ENCODE data around the gene RYR3.

RYR3 gene

DNA sequence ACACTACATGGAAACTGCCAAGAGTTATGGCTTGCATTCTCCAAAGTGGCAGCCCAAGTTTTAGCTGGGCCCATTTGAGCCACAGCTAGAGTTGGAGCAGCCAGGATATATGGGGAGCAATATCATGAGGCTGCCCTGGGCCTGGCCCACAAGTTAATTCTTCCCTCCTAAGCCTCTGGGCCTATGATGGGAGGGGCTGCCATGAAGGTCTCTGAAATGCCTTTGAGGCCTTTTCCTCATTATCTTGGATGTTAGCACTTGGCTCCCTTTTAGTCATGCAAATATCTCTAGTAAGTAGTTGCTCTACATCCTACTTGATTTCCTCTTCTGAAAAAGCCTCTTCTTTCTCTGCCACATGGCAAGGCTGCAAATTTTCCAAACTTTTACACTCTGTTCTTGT, 400.0 kb downstream of the RYR3 start:
- H3K4me3 ChIP-seq (ENCODE audit: low read length in 2 of 2): no peak overlapping the region
- no peaks in the 10 kb centered on the region for H3K4me1 ChIP-seq (ENCODE audit: control insufficient read depth in 2 of 2, insufficient read depth in 1 of 2, low read depth in 1 of 2, low read length in 2 of 2)
- H3K27ac ChIP-seq (replicated peaks; ENCODE audit: low read length): no peak overlapping the region
- H2AK5ac ChIP-seq (ENCODE audit: low read depth, low read length): no peak overlapping the region
- H4K8ac ChIP-seq (ENCODE audit: low read depth, low read length): no peak overlapping the region
- no peaks in the 10 kb centered on the region for H3K27me3 ChIP-seq (ENCODE audit: control insufficient read depth in 3 of 3, insufficient read depth in 3 of 3, low read depth in 1 of 3, low read length in 3 of 3)
- no peak for DNase-seq (ENCODE audit: low spot score)
- no peak overlapping the region for H3K14ac ChIP-seq (ENCODE audit: low read length)
- H2BK120ac ChIP-seq (ENCODE audit: low read depth, low read length): no peak overlapping the region
- H3K4me2 ChIP-seq (ENCODE audit: insufficient read depth, low read length, poor library complexity, severe bottlenecking): no peak overlapping the region
- H3K9ac ChIP-seq (ENCODE audit: low read depth, low read length, poor library complexity): no peak overlapping the region
- peaks cover 0 to 3% of the 10 kb centered on the region in 2 donors for H3K9me3 ChIP-seq (replicated peaks in 1 of 2; ENCODE audit: control insufficient read depth in 2 of 2, insufficient read depth in 1 of 2, low read depth in 1 of 2, low read length in 2 of 2)
- H3K4ac ChIP-seq (ENCODE audit: low read length): no peak overlapping the region
- no peaks in the 10 kb centered on the region for H3K79me1 ChIP-seq (ENCODE audit: low read depth, low read length)
- no peak overlapping the region for H3K18ac ChIP-seq (ENCODE audit: low read length)
- H3K36me3 ChIP-seq (replicated peaks in 1 of 2; ENCODE audit: control insufficient read depth in 2 of 2, insufficient read depth in 2 of 2, low read length in 2 of 2): no peaks in the 10 kb centered on the region
- no peak overlapping the region for H3K23ac ChIP-seq (ENCODE audit: low read depth, low read length, poor library complexity)
- no peak overlapping the region for H2BK15ac ChIP-seq (ENCODE audit: low read length)
- no peak overlapping the region for H2BK12ac ChIP-seq (ENCODE audit: low read length)
- no peak overlapping the region for H2AFZ ChIP-seq (ENCODE audit: low read length)
- no peak overlapping the region for H4K91ac ChIP-seq (ENCODE audit: low read depth, low read length, poor library complexity)
- H2BK5ac ChIP-seq (ENCODE audit: low read length): no peak overlapping the region

GRCh38 chr15:33716025-33716424, 405.3 kb downstream of the RYR3 start:
- Histone ChIP-seq H3K18ac (ENCODE audit: low read length) (no peak overlapping the region), H2BK12ac (ENCODE audit: low read length) (no peak overlapping the region), H3K4ac (ENCODE audit: low read length) (no peak overlapping the region), H3K36me3 (replicated peaks in 1 of 2; ENCODE audit: control insufficient read depth in 2 of 2, insufficient read depth in 2 of 2, low read length in 2 of 2) (no peaks in the 10 kb centered on the region), H3K79me1 (ENCODE audit: low read depth, low read length) (no peaks in the 10 kb centered on the region), H3K9ac (ENCODE audit: low read depth, low read length, poor library complexity) (no peak overlapping the region), H2AFZ (ENCODE audit: low read length) (no peak overlapping the region), H3K23ac (ENCODE audit: low read depth, low read length, poor library complexity) (no peak overlapping the region), H3K9me3 (replicated peaks in 1 of 2; ENCODE audit: control insufficient read depth in 2 of 2, insufficient read depth in 1 of 2, low read depth in 1 of 2, low read length in 2 of 2) (no peaks in the 10 kb centered on the region), H4K8ac (ENCODE audit: low read depth, low read length) (no peak overlapping the region), H2AK5ac (ENCODE audit: low read depth, low read length) (no peak overlapping the region), H3K4me2 (ENCODE audit: insufficient read depth, low read length, poor library complexity, severe bottlenecking) (no peak overlapping the region), H3K4me3 (ENCODE audit: low read length in 2 of 2) (no peak overlapping the region), H3K14ac (ENCODE audit: low read length) (no peak overlapping the region), H3K4me1 (ENCODE audit: control insufficient read depth in 2 of 2, insufficient read depth in 1 of 2, low read depth in 1 of 2, low read length in 2 of 2) (no peaks in the 10 kb centered on the region), H2BK5ac (ENCODE audit: low read length) (no peak overlapping the region), H3K27ac (replicated peaks; ENCODE audit: low read length) (no peak overlapping the region), H4K91ac (ENCODE audit: low read depth, low read length, poor library complexity) (no peak overlapping the region), H3K27me3 (ENCODE audit: control insufficient read depth in 3 of 3, insufficient read depth in 3 of 3, low read depth in 1 of 3, low read length in 3 of 3) (no peaks in the 10 kb centered on the region), H2BK120ac (ENCODE audit: low read depth, low read length) (no peak overlapping the region), H2BK15ac (ENCODE audit: low read length) (no peak overlapping the region)
- WGBS, 2 donors (ENCODE audit: extremely low coverage in 2 of 2, insufficient read length in 2 of 2, insufficient replicate concordance in 1 of 2): no CpG with 5 or more reads among the region's 5 CpGs
- no peak for DNase-seq (ENCODE audit: low spot score)

DNA sequence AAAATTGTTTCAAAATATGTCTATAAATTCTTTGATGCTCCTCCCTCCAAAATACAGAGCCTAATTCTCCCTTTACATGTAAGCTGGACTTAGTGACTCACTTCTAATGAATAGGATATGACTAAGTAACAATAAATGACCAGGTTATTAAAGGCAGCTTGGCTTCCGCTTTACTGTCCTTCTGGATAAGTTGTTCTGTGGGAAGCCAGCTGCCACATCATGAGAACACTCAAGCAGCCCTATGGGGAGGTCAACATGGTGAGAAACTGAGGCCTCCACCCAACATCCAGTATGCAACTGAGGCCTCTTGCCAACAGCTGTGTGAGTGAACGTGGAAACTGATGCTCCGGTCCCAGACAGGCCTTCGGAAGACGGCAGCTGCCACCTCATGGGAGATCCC, 410.2 kb downstream of the RYR3 start:
- H2BK15ac ChIP-seq (ENCODE audit: low read length): no peak overlapping the region
- no peak overlapping the region for H3K27ac ChIP-seq (replicated peaks; ENCODE audit: low read length)
- H3K36me3 ChIP-seq (replicated peaks in 1 of 2; ENCODE audit: control insufficient read depth in 2 of 2, insufficient read depth in 2 of 2, low read length in 2 of 2): no peaks in the 10 kb centered on the region
- no CpG with 5 or more reads among the region's 5 CpGs for WGBS, 2 donors (ENCODE audit: extremely low coverage in 2 of 2, insufficient read length in 2 of 2, insufficient replicate concordance in 1 of 2)
- H3K79me1 ChIP-seq (ENCODE audit: low read depth, low read length): no peaks in the 10 kb centered on the region
- no peak overlapping the region for H2AFZ ChIP-seq (ENCODE audit: low read length)
- no peak overlapping the region for H3K4ac ChIP-seq (ENCODE audit: low read length)
- H3K9ac ChIP-seq (ENCODE audit: low read depth, low read length, poor library complexity): no peak overlapping the region
- H3K4me2 ChIP-seq (ENCODE audit: insufficient read depth, low read length, poor library complexity, severe bottlenecking): no peak overlapping the region
- H2BK5ac ChIP-seq (ENCODE audit: low read length): no peak overlapping the region
- no peaks in the 10 kb centered on the region for H3K4me1 ChIP-seq (ENCODE audit: control insufficient read depth in 2 of 2, insufficient read depth in 1 of 2, low read depth in 1 of 2, low read length in 2 of 2)
- no peaks in the 10 kb centered on the region for H3K9me3 ChIP-seq (replicated peaks in 1 of 2; ENCODE audit: control insufficient read depth in 2 of 2, insufficient read depth in 1 of 2, low read depth in 1 of 2, low read length in 2 of 2)
- H3K14ac ChIP-seq (ENCODE audit: low read length): no peak overlapping the region
- H3K18ac ChIP-seq (ENCODE audit: low read length): no peak overlapping the region
- no peak overlapping the region for H2AK5ac ChIP-seq (ENCODE audit: low read depth, low read length)
- no peak overlapping the region for H2BK120ac ChIP-seq (ENCODE audit: low read depth, low read length)
- no peak overlapping the region for H2BK12ac ChIP-seq (ENCODE audit: low read length)
- no peak overlapping the region for H3K23ac ChIP-seq (ENCODE audit: low read depth, low read length, poor library complexity)
- no peak for DNase-seq (ENCODE audit: low spot score)
- no peaks in the 10 kb centered on the region for H3K27me3 ChIP-seq (ENCODE audit: control insufficient read depth in 3 of 3, insufficient read depth in 3 of 3, low read depth in 1 of 3, low read length in 3 of 3)
- H4K8ac ChIP-seq (ENCODE audit: low read depth, low read length): no peak overlapping the region
- no peak overlapping the region for H4K91ac ChIP-seq (ENCODE audit: low read depth, low read length, poor library complexity)
- H3K4me3 ChIP-seq (ENCODE audit: low read length in 2 of 2): no peak overlapping the region

DNA sequence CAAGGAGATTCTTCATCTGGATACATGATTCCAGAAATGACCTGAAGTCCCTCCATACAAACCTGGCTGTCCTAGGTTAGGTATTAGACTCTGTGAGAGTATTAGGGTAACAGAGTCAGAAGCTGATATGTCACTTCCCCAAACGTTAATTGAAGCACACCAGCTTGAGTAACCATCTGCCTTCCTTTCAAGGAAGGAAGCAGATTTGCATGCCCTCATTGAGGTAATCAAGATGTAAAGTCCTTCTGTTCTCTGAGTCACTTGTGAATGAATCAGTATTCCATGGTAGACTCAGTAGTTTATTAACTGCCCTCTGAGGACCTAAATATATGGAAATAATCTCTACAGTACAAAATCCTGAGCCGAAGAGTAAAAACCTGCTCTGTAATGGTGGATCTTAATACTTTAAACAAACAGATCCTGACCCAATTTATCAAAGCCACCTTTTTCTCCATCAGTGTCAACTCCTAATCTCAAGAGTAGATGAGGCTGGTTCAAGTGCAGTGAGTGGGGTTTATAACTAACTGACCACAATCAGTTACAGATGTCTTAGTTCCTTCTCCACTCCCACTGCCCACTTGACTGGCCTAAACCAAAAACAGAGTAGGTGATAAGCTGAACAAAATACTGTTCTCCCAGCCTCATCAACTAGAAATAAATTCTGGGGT, 411.4 kb downstream of the RYR3 start:
- Histone ChIP-seq H3K27me3 (ENCODE audit: control insufficient read depth in 3 of 3, insufficient read depth in 3 of 3, low read depth in 1 of 3, low read length in 3 of 3) (no peaks in the 10 kb centered on the region), H4K91ac (ENCODE audit: low read depth, low read length, poor library complexity) (no peak overlapping the region), H2BK12ac (ENCODE audit: low read length) (no peak overlapping the region), H3K23ac (ENCODE audit: low read depth, low read length, poor library complexity) (no peak overlapping the region), H2AFZ (ENCODE audit: low read length) (no peak overlapping the region), H3K4me1 (ENCODE audit: control insufficient read depth in 2 of 2, insufficient read depth in 1 of 2, low read depth in 1 of 2, low read length in 2 of 2) (no peaks in the 10 kb centered on the region), H3K4me2 (ENCODE audit: insufficient read depth, low read length, poor library complexity, severe bottlenecking) (no peak overlapping the region), H3K4me3 (ENCODE audit: low read length in 2 of 2) (no peak overlapping the region), H2BK5ac (ENCODE audit: low read length) (no peak overlapping the region), H2BK15ac (ENCODE audit: low read length) (no peak overlapping the region), H3K79me1 (ENCODE audit: low read depth, low read length) (no peaks in the 10 kb centered on the region), H3K18ac (ENCODE audit: low read length) (no peak overlapping the region), H3K36me3 (replicated peaks in 1 of 2; ENCODE audit: control insufficient read depth in 2 of 2, insufficient read depth in 2 of 2, low read length in 2 of 2) (no peaks in the 10 kb centered on the region), H3K4ac (ENCODE audit: low read length) (no peak overlapping the region), H3K27ac (replicated peaks; ENCODE audit: low read length) (no peak overlapping the region), H2BK120ac (ENCODE audit: low read depth, low read length) (no peak overlapping the region), H2AK5ac (ENCODE audit: low read depth, low read length) (no peak overlapping the region), H4K8ac (ENCODE audit: low read depth, low read length) (no peak overlapping the region), H3K9me3 (replicated peaks in 1 of 2; ENCODE audit: control insufficient read depth in 2 of 2, insufficient read depth in 1 of 2, low read depth in 1 of 2, low read length in 2 of 2) (no peaks in the 10 kb centered on the region), H3K9ac (ENCODE audit: low read depth, low read length, poor library complexity) (no peak overlapping the region), H3K14ac (ENCODE audit: low read length) (no peak overlapping the region)
- DNase-seq (ENCODE audit: low spot score): no peak
- WGBS, 2 donors (ENCODE audit: extremely low coverage in 2 of 2, insufficient read length in 2 of 2, insufficient replicate concordance in 1 of 2): no CpG with 5 or more reads among the region's 2 CpGs

Measured in neuronal stem cell (in vitro differentiated cells).